HEK293 (cell line): ENCODE measurements around the gene CDCA3.

Experiments used
- GLI2 ChIP-seq: fragments of 450-650 bp; formaldehyde crosslinking; IDR thresholded peaks from 2 replicates; pipeline ENCODE4; 2017; ENCODE audit warnings: missing biosample characterization, missing genetic modification characterization, low read depth, borderline replicate concordance
- IKZF3 ChIP-seq: fragments of 450-650 bp; IDR thresholded peaks from 2 replicates; pipeline ENCODE4 v1.5.0; 2018; ENCODE audit warnings: missing biosample characterization, mild to moderate bottlenecking, missing genetic modification characterization, moderate library complexity
- KLF8 ChIP-seq: fragments of 450-650 bp; formaldehyde crosslinking; IDR thresholded peaks from 2 replicates; pipeline ENCODE4 v1.5.1; 2016; ENCODE audit warnings: missing biosample characterization, missing genetic modification characterization
- SCRT2 ChIP-seq: fragments of 450-650 bp; formaldehyde crosslinking; IDR thresholded peaks from 2 replicates; pipeline ENCODE4 v1.5.1; 2016; ENCODE audit warnings: missing biosample characterization, missing genetic modification characterization
- SP2 ChIP-seq: fragments of 450-650 bp; formaldehyde crosslinking; IDR thresholded peaks from 2 replicates; pipeline ENCODE4 v1.5.1; 2016; ENCODE audit warnings: missing biosample characterization, missing genetic modification characterization
- TCF7L2 ChIP-seq: IDR thresholded peaks from 2 replicates; pipeline ENCODE4 v1.6.1; 2011; ENCODE audit warnings: low read depth, mild to moderate bottlenecking, inconsistent platforms, low read length, moderate library complexity, borderline replicate concordance
- TRIM28 ChIP-seq: IDR thresholded peaks from 2 replicates; pipeline ENCODE4 v1.6.1; 2011; ENCODE audit warnings: low read length, control low read depth, borderline replicate concordance
- ZBTB20 ChIP-seq: fragments of 450-650 bp; formaldehyde crosslinking; IDR thresholded peaks from 2 replicates; pipeline ENCODE4 v1.5.1; 2016; ENCODE audit warnings: missing biosample characterization, missing genetic modification characterization
- ZBTB21 ChIP-seq: fragments of 450-650 bp; formaldehyde crosslinking; IDR thresholded peaks from 2 replicates; pipeline ENCODE4 v1.5.1; 2017; ENCODE audit warnings: missing biosample characterization, missing genetic modification characterization
- ZBTB7A ChIP-seq: fragments of 450-650 bp; formaldehyde crosslinking; IDR thresholded peaks from 2 replicates; pipeline ENCODE4 v1.5.1; 2016; ENCODE audit warnings: low read depth, missing biosample characterization, missing genetic modification characterization
- ZEB2 ChIP-seq: fragments of 450-650 bp; formaldehyde crosslinking; IDR thresholded peaks from 2 replicates; pipeline ENCODE4 v1.5.1; 2016; ENCODE audit warnings: missing biosample characterization, missing genetic modification characterization
- ZFP3 ChIP-seq: fragments of 450-650 bp; formaldehyde crosslinking; IDR thresholded peaks from 2 replicates; pipeline ENCODE4 v1.5.1; 2016; ENCODE audit warnings: low read depth, missing biosample characterization, missing genetic modification characterization
- ZFP41 ChIP-seq: fragments of 450-650 bp; formaldehyde crosslinking; IDR thresholded peaks from 2 replicates; pipeline ENCODE4 v1.5.1; 2016; ENCODE audit warnings: missing biosample characterization, missing genetic modification characterization, borderline replicate concordance
- ZNF114 ChIP-seq: fragments of 450-650 bp; formaldehyde crosslinking; IDR thresholded peaks from 2 replicates; pipeline ENCODE4 v1.5.0; 2017; ENCODE audit warnings: missing biosample characterization, missing genetic modification characterization
- ZNF211 ChIP-seq: fragments of 450-650 bp; formaldehyde crosslinking; IDR thresholded peaks from 2 replicates; pipeline ENCODE4 v1.5.1; 2016; ENCODE audit warnings: low read depth, missing biosample characterization, missing genetic modification characterization
- ZNF266 ChIP-seq: fragments of 450-650 bp; formaldehyde crosslinking; IDR thresholded peaks from 2 replicates; pipeline ENCODE4 v1.5.1; 2016; ENCODE audit warnings: missing biosample characterization, missing genetic modification characterization, low read depth
- ZNF354C ChIP-seq: fragments of 450-650 bp; formaldehyde crosslinking; IDR thresholded peaks from 2 replicates; pipeline ENCODE4 v1.5.1; 2016; ENCODE audit warnings: missing biosample characterization, missing genetic modification characterization, low read depth, borderline replicate concordance
- ZNF426 ChIP-seq: fragments of 450-650 bp; formaldehyde crosslinking; IDR thresholded peaks from 2 replicates; pipeline ENCODE4 v1.5.1; 2017; ENCODE audit warnings: missing biosample characterization, missing genetic modification characterization, mild to moderate bottlenecking, inconsistent platforms, moderate library complexity
- ZNF600 ChIP-seq: fragments of 450-650 bp; formaldehyde crosslinking; IDR thresholded peaks from 2 replicates; pipeline ENCODE4 v1.5.1; 2016; ENCODE audit warnings: missing biosample characterization, missing genetic modification characterization
- ZNF626 ChIP-seq: fragments of 450-650 bp; sonication (Bioruptor Pico); formaldehyde crosslinking; IDR thresholded peaks from 2 replicates; pipeline ENCODE4 v1.5.1; 2018; ENCODE audit warnings: missing biosample characterization, missing genetic modification characterization, inconsistent platforms
- ZNF629 ChIP-seq: fragments of 450-650 bp; formaldehyde crosslinking; IDR thresholded peaks from 2 replicates; pipeline ENCODE4 v1.5.1; 2017; ENCODE audit warnings: missing biosample characterization, missing genetic modification characterization
- ZNF660 ChIP-seq: fragments of 450-650 bp; IDR thresholded peaks from 2 replicates; pipeline ENCODE4 v1.5.1; 2018; ENCODE audit warnings: missing biosample characterization, mild to moderate bottlenecking, missing genetic modification characterization
- ZNF76 ChIP-seq: fragments of 450-650 bp; formaldehyde crosslinking; IDR thresholded peaks from 2 replicates; pipeline ENCODE4; 2016; ENCODE audit warnings: low read depth, missing biosample characterization, missing genetic modification characterization, borderline replicate concordance
- ZNF768 ChIP-seq: fragments of 450-650 bp; formaldehyde crosslinking; IDR thresholded peaks from 2 replicates; pipeline ENCODE4 v1.5.1; 2018; ENCODE audit warnings: missing biosample characterization, mild to moderate bottlenecking, missing genetic modification characterization
- ZNF777 ChIP-seq: fragments of 450-650 bp; formaldehyde crosslinking; IDR thresholded peaks from 2 replicates; pipeline ENCODE4 v1.5.1; 2017; ENCODE audit warnings: missing biosample characterization, missing genetic modification characterization, borderline replicate concordance
- TF ChIP-seq, protein P1 (sequence below): fragments of 450-650 bp; formaldehyde crosslinking; IDR thresholded peaks from 2 replicates; pipeline ENCODE4 v1.5.1; 2016; ENCODE audit warnings: missing biosample characterization, missing genetic modification characterization
- TF ChIP-seq, protein P2 (sequence below): fragments of 450-650 bp; formaldehyde crosslinking; IDR thresholded peaks from 2 replicates; pipeline ENCODE4 v1.5.1; 2016; ENCODE audit warnings: missing biosample characterization, missing genetic modification characterization
- TF ChIP-seq, protein P3 (sequence below): fragments of 450-650 bp; formaldehyde crosslinking; IDR thresholded peaks from 2 replicates; pipeline ENCODE4 v1.5.1; 2016; ENCODE audit warnings: missing biosample characterization, missing genetic modification characterization
- TF ChIP-seq, protein P4 (sequence below): fragments of 450-650 bp; IDR thresholded peaks from 2 replicates; pipeline ENCODE4 v1.5.1; 2018; ENCODE audit warnings: missing biosample characterization, mild to moderate bottlenecking, missing genetic modification characterization
- TF ChIP-seq, protein P5 (sequence below): fragments of 450-650 bp; formaldehyde crosslinking; IDR thresholded peaks from 2 replicates; pipeline ENCODE4 v1.5.1; 2017; ENCODE audit warnings: missing biosample characterization, missing genetic modification characterization

Gene CDCA3

DNA sequence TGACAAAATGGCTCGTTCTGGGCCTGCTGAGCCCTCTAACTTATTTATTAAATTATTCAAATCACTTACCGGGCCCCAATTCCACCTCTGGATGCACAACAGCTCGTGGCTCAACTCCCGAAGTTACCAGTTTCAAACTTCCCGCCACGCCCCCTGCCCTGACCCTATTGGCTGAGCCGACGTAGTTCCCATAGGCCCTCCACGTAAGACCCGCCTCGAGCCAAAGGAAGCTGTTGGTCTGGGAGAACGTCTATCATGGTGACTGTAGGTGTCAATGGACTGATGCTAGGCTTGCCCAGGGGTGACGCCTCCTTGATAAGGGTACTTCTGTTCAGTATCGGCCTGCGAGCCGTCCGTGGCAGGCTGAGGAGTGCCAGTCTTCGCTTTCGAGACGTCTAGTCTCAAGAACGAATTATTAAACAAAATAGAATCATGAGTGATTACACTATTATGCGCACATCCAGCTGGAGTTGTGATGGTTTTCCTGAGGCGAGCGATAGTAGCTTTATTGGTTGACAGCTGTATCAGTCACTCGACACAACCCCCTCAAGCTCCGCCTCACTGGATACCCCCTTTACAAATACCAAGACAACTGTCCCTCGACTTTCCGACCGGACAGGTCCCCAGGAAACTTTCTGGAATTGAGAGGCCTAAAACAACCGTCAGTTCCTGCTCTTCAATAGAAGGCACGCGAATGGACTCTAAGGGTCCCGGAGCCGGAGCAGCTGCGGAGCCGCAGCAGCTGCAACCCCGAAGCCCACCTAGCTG lies at the start of gene CDCA3 (continued):
- TF ChIP-seq ZEB2 (tag by site-specific recombination) (no peak), ZNF266 (tag by site-specific recombination) (no peak), ZNF629 (tag by site-specific recombination) (peak; percentile 61; the same call in 1 of the 2 replicates), IKZF3 (no peak; the same call in 1 of the 2 replicates), ZNF114 (tag by site-specific recombination) (no peak), ZNF354C (tag by site-specific recombination) (no peak), SP2 (tag by site-specific recombination) (peak; percentile 93), ZNF768 (no peak), ZFP41 (tag by site-specific recombination) (no peak), ZNF211 (no peak), KLF8 (tag by site-specific recombination) (peak; percentile 44; the same call in 1 of the 2 replicates), ZBTB21 (tag by site-specific recombination) (no peak), ZBTB20 (tag by site-specific recombination) (no peak), ZBTB7A (tag by site-specific recombination) (peak; percentile 82), ZNF777 (tag by site-specific recombination) (no peak), SCRT2 (tag by site-specific recombination) (no peak), TCF7L2 (no peak), ZNF626 (no peak), ZFP3 (tag by site-specific recombination) (no peak), GLI2 (no peak), ZNF660 (tag by site-specific recombination) (peak; percentile 8; the same call in 1 of the 2 replicates), ZNF426 (tag by site-specific recombination) (no peak), ZNF600 (peak; percentile 84; the same call in 1 of the 2 replicates), TRIM28 (no peak), ZNF76 (tag by site-specific recombination) (peak; percentile 88)
- TF ChIP-seq, protein P1, sequence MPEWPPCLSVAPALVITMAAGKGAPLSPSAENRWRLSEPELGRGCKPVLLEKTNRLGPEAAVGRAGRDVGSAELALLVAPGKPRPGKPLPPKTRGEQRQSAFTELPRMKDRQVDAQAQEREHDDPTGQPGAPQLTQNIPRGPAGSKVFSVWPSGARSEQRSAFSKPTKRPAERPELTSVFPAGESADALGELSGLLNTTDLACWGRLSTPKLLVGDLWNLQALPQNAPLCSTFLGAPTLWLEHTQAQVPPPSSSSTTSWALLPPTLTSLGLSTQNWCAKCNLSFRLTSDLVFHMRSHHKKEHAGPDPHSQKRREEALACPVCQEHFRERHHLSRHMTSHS: no peak
- TF ChIP-seq, protein P2, sequence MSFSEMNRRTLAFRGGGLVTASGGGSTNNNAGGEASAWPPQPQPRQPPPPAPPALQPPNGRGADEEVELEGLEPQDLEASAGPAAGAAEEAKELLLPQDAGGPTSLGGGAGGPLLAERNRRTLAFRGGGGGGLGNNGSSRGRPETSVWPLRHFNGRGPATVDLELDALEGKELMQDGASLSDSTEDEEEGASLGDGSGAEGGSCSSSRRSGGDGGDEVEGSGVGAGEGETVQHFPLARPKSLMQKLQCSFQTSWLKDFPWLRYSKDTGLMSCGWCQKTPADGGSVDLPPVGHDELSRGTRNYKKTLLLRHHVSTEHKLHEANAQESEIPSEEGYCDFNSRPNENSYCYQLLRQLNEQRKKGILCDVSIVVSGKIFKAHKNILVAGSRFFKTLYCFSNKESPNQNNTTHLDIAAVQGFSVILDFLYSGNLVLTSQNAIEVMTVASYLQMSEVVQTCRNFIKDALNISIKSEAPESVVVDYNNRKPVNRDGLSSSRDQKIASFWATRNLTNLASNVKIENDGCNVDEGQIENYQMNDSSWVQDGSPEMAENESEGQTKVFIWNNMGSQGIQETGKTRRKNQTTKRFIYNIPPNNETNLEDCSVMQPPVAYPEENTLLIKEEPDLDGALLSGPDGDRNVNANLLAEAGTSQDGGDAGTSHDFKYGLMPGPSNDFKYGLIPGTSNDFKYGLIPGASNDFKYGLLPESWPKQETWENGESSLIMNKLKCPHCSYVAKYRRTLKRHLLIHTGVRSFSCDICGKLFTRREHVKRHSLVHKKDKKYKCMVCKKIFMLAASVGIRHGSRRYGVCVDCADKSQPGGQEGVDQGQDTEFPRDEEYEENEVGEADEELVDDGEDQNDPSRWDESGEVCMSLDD: peak; percentile 69; the same call in 1 of the 2 replicates
- TF ChIP-seq, protein P3, sequence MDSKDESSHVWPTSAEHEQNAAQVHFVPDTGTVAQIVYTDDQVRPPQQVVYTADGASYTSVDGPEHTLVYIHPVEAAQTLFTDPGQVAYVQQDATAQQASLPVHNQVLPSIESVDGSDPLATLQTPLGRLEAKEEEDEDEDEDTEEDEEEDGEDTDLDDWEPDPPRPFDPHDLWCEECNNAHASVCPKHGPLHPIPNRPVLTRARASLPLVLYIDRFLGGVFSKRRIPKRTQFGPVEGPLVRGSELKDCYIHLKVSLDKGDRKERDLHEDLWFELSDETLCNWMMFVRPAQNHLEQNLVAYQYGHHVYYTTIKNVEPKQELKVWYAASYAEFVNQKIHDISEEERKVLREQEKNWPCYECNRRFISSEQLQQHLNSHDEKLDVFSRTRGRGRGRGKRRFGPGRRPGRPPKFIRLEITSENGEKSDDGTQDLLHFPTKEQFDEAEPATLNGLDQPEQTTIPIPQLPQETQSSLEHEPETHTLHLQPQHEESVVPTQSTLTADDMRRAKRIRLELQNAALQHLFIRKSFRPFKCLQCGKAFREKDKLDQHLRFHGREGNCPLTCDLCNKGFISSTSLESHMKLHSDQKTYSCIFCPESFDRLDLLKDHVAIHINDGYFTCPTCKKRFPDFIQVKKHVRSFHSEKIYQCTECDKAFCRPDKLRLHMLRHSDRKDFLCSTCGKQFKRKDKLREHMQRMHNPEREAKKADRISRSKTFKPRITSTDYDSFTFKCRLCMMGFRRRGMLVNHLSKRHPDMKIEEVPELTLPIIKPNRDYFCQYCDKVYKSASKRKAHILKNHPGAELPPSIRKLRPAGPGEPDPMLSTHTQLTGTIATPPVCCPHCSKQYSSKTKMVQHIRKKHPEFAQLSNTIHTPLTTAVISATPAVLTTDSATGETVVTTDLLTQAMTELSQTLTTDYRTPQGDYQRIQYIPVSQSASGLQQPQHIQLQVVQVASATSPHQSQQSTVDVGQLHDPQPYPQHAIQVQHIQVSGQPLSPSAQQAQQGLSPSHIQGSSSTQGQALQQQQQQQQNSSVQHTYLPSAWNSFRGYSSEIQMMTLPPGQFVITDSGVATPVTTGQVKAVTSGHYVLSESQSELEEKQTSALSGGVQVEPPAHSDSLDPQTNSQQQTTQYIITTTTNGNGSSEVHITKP: peak; percentile 52
- TF ChIP-seq, protein P4, sequence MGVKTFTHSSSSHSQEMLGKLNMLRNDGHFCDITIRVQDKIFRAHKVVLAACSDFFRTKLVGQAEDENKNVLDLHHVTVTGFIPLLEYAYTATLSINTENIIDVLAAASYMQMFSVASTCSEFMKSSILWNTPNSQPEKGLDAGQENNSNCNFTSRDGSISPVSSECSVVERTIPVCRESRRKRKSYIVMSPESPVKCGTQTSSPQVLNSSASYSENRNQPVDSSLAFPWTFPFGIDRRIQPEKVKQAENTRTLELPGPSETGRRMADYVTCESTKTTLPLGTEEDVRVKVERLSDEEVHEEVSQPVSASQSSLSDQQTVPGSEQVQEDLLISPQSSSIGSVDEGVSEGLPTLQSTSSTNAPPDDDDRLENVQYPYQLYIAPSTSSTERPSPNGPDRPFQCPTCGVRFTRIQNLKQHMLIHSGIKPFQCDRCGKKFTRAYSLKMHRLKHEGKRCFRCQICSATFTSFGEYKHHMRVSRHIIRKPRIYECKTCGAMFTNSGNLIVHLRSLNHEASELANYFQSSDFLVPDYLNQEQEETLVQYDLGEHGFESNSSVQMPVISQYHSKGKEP: peak; percentile 83
- TF ChIP-seq, protein P5, sequence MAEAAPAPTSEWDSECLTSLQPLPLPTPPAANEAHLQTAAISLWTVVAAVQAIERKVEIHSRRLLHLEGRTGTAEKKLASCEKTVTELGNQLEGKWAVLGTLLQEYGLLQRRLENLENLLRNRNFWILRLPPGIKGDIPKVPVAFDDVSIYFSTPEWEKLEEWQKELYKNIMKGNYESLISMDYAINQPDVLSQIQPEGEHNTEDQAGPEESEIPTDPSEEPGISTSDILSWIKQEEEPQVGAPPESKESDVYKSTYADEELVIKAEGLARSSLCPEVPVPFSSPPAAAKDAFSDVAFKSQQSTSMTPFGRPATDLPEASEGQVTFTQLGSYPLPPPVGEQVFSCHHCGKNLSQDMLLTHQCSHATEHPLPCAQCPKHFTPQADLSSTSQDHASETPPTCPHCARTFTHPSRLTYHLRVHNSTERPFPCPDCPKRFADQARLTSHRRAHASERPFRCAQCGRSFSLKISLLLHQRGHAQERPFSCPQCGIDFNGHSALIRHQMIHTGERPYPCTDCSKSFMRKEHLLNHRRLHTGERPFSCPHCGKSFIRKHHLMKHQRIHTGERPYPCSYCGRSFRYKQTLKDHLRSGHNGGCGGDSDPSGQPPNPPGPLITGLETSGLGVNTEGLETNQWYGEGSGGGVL (tag by site-specific recombination): no peak
